Progenitor cell of endocrine pancreas (in vitro differentiated cells): Measurements from ENCODE around the gene ATP1A2. TPM values are rescaled to one million over a fixed set of nuclear protein-coding genes. Genes with fewer than 3 reads are reported as not detected.
A peak's percentile ranks its signal among the peaks of the same experiment; 100 is the strongest.

Experiments used
- DNase-seq: peaks from one replicate; pipeline ENCODE4 v3.0.0; 2021; ENCODE audit warnings: low spot score; ENCODE audit not compliant: unreplicated experiment
- H3K27ac Mint-ChIP-seq: 2 replicates; pipeline ENCODE4 v1.8.0; 2021; ENCODE audit warnings: mild to moderate bottlenecking, moderate library complexity, mixed read lengths
- H3K27me3 Mint-ChIP-seq: 2 replicates; pipeline ENCODE4 v1.8.0; 2021; ENCODE audit warnings: mixed read lengths
- H3K36me3 Mint-ChIP-seq: 2 replicates; pipeline ENCODE4 v1.8.0; 2022; ENCODE audit warnings: mixed read lengths; ENCODE audit not compliant: insufficient read depth
- H3K4me1 Mint-ChIP-seq: 2 replicates; pipeline ENCODE4 v1.8.0; 2021; ENCODE audit warnings: low read depth, mixed read lengths
- H3K4me3 Mint-ChIP-seq: 2 replicates; pipeline ENCODE4 v1.8.0; 2021; ENCODE audit warnings: low read depth, mild to moderate bottlenecking, moderate library complexity, mixed read lengths
- H3K9me3 Mint-ChIP-seq: 2 replicates; pipeline ENCODE4 v1.8.0; 2021; ENCODE audit warnings: low read depth, mixed read lengths
- total RNA-seq: library from RNA; stranded (reverse); gene quantifications from 2 replicates; pipeline ENCODE4 v1.2.1, GENCODE V29; 2021
- TF ChIP-seq, protein P1 (sequence below): fragments of 200-600 bp; sonication (generic); IDR thresholded peaks from one replicate; pipeline ENCODE4 v1.5.0; 2021; ENCODE audit warnings: antibody characterized with exemption, mild to moderate bottlenecking; ENCODE audit not compliant: unreplicated experiment

Gene ATP1A2
- total RNA-seq, 1 donor from 2014 or later = not detected

DNA sequence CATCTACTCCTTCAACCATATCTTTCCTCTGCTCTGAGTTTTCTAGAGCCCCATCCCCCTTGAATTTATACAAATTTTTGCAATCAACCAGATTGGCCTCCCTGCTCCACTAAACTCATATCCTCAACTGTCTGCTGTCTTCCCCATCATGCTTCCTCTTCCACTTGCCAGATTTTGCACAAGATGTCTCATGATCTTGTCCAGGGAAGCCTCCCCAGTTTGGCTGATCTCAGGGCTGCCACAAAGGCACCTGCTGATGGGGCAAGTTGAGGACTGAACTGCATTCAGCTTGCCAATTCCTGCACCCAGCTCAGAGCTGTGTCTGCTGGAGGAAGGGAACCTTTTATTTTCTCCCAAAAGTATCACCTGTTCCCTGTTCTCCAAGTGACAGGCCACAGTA, 38.1 kb upstream of the ATP1A2 start:
- TF ChIP-seq, protein P1, sequence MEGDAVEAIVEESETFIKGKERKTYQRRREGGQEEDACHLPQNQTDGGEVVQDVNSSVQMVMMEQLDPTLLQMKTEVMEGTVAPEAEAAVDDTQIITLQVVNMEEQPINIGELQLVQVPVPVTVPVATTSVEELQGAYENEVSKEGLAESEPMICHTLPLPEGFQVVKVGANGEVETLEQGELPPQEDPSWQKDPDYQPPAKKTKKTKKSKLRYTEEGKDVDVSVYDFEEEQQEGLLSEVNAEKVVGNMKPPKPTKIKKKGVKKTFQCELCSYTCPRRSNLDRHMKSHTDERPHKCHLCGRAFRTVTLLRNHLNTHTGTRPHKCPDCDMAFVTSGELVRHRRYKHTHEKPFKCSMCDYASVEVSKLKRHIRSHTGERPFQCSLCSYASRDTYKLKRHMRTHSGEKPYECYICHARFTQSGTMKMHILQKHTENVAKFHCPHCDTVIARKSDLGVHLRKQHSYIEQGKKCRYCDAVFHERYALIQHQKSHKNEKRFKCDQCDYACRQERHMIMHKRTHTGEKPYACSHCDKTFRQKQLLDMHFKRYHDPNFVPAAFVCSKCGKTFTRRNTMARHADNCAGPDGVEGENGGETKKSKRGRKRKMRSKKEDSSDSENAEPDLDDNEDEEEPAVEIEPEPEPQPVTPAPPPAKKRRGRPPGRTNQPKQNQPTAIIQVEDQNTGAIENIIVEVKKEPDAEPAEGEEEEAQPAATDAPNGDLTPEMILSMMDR = no peak
- Mint-ChIP-seq H3K9me3 (no peaks in the 10 kb centered on the region), H3K27ac (no peak overlapping the region), H3K4me1 (no peaks in the 10 kb centered on the region), H3K4me3 (no peak overlapping the region), H3K27me3 (peaks cover 77% of the 10 kb centered on the region), H3K36me3 (no peaks in the 10 kb centered on the region)
- DNase-seq = no peak

DNA sequence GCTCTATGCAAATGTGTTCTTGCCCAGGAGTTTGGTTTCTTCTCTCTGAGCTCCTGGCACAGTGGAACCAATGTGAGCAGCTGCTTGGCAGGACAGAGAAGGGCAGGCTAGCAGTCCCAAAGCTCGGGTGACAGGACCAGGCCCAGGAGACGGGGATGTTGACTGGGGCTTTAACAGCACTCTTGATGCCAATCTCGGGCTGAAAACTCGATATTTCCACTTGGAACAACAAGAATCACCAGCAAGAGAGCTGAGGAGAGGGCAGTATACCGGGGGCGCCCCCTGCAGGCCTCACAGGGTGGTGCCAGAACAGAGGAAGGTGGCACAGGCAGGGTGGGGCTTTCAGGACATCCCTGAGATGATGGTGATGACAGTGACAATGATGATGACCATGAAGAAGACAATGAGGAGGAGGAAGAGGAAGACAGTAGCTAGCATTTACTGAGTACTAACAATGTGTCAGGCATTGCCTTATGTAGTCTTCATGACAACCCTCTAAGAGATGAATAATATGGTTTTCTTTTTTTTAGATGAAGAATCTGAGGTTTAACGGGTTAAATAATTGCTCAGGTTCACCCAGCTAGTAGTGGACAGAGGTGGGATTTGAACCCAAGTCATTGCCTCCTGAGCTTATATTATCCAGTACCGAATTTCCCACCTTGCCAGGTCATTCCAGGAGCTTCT, 36.9 kb upstream of the ATP1A2 start:
- TF ChIP-seq, protein P1 = peak; percentile 74
- DNase-seq = no peak
- no peaks in the 10 kb centered on the region for H3K4me1 Mint-ChIP-seq
- H3K27me3 Mint-ChIP-seq = peaks cover 77% of the 10 kb centered on the region
- no peak overlapping the region for H3K4me3 Mint-ChIP-seq
- no peaks in the 10 kb centered on the region for H3K9me3 Mint-ChIP-seq
- no peaks in the 10 kb centered on the region for H3K36me3 Mint-ChIP-seq
- no peak overlapping the region for H3K27ac Mint-ChIP-seq

DNA sequence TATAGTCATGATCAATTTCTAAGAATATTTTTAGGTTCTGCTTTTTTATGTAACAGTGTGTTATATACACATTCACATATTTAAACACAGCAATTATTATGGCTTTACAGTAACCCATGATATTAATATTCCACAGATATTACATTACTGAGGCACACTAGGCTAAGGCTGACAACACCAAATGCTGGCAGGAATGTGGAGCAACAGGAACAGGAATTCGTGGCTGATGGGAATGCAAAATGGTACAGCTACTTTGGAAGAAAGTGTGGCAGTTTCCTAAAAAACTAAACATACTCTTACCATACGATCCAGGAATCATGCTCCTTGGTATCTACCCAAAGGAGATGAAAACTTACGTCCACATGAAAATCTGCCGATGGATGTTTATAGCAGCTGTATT, 36.1 kb upstream of the ATP1A2 start:
- H3K4me1 Mint-ChIP-seq = no peaks in the 10 kb centered on the region
- no peaks in the 10 kb centered on the region for H3K9me3 Mint-ChIP-seq
- peaks cover 2% of the 10 kb centered on the region for H3K36me3 Mint-ChIP-seq
- DNase-seq = no peak
- H3K27me3 Mint-ChIP-seq = peaks cover 80% of the 10 kb centered on the region
- H3K27ac Mint-ChIP-seq = no peak overlapping the region
- H3K4me3 Mint-ChIP-seq = no peak overlapping the region
- TF ChIP-seq, protein P1 = no peak

DNA sequence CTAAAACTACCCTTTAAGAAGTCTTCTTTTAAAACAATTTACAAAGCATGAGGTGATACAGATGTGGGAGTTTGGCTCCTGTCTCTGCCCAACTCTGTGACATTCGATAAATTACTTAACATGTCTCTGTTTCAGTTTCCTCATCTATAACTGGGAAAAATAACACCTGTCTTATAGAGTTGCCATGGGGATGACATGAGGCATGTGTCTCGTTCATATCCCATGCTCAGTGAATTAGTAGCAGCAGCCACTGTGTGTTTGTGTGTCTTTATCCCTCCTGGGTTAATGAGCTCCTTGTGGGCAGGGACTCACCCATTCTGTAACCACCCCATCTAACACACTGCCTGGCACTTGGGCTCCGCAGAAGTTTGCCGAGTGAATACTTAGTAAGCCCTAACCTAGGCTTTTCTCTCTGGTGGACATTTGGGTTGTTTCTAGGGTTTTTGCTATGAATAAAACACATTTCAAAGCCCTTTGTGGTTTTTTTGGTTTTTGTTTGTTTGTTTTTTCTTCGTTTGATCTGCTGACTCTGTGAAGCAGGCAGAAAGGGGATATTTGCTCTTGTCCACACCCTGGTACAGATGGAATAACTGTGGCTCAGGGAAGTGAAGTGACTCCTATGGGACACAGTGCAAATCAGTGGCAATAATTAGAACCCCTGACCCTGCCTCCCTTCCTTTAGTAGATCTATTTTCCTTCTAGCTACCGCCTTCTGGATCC, 35.0 kb upstream of the ATP1A2 start:
- Mint-ChIP-seq H3K27ac (no peak overlapping the region), H3K36me3 (peaks cover 2% of the 10 kb centered on the region), H3K4me3 (no peak overlapping the region), H3K9me3 (no peaks in the 10 kb centered on the region), H3K27me3 (peaks cover 77% of the 10 kb centered on the region), H3K4me1 (no peaks in the 10 kb centered on the region)
- DNase-seq = no peak
- TF ChIP-seq, protein P1 = no peak

DNA sequence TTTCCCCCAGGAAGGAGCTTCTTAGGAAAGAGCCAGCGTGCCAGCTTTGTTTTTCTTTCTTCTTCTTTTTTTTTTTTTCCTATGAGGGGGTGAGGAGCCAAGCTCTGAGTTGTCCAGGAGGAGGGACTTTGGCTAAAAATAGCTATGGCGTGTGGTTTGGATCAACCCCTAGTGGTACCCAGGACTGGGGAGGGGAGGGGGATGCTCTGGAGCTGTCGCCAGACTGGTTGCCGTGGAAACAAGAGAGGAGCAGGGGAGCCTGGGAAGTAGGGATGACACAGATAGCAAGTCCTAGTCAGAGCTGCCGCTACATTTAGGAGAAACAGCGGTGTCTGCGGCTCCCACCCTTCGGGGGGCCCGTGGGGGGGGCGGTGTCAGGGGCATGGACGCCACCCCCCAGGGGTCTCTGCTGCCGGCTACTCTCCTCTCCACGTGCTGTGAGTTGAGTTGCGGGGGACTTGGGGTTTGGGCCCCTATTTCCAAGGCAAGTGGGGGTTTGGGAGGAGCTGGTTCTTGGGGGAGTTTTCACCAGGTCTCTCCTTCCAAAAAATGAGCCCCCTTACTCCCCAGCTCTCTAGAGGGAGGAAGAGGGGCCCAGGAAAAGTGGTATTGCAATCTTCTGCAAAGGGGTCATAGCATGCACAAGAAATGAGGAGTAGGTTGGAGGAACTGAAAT, 34.2 kb upstream of the ATP1A2 start, which contains the start of gene KCNJ9:
Gene KCNJ9 (plus strand): TSS at position 278 of the 676 bp plus-strand sequence. CDS start 2,493 bp downstream, outside the sequence.
- TF ChIP-seq, protein P1 = no peak
- Mint-ChIP-seq H3K27me3 (peaks cover 78% of the 10 kb centered on the region), H3K27ac (no peak within 1 kb of the TSS), H3K4me1 (no peaks in the 10 kb centered on the region), H3K9me3 (no peaks in the 10 kb centered on the region), H3K36me3 (peaks cover 2% of the 10 kb centered on the region), H3K4me3 (no peak within 1 kb of the TSS)
- no peak for DNase-seq
